WERI-Rb-1 (cell line): ENCODE measurements around the gene DCC.

ENCODE experiments used
- DNase-seq: peaks from one replicate; pipeline ENCODE4 v3.0.0-alpha.2; 2020
- H3K27ac ChIP-seq: fragments of 250-450 bp; sonication (Bioruptor Pico); 2 replicates; pipeline ENCODE4 v1.5.1; 2020; ENCODE audit warnings: mild to moderate bottlenecking, moderate library complexity
- H3K27me3 ChIP-seq: fragments of 250-450 bp; sonication (Bioruptor Pico); 2 replicates; pipeline ENCODE4 v1.5.1; 2021; ENCODE audit warnings: mild to moderate bottlenecking, low read depth, moderate library complexity; ENCODE audit not compliant: insufficient read depth, severe bottlenecking
- H3K36me3 ChIP-seq: fragments of 250-450 bp; sonication (Bioruptor Pico); 2 replicates; pipeline ENCODE4 v1.5.1; 2020; ENCODE audit warnings: mild to moderate bottlenecking, moderate library complexity
- H3K4me3 ChIP-seq: 2 replicates; pipeline ENCODE4 v1.5.1; 2011; ENCODE audit warnings: low read depth, mild to moderate bottlenecking, control low read depth, low read length
- H3K9me3 ChIP-seq: fragments of 250-450 bp; sonication (Bioruptor Pico); 2 replicates; pipeline ENCODE4 v1.5.1; 2021; ENCODE audit warnings: mild to moderate bottlenecking, moderate library complexity; ENCODE audit not compliant: severe bottlenecking
- TF ChIP-seq, protein P1 (sequence below): IDR thresholded peaks from 2 replicates; pipeline ENCODE4 v1.5.1; 2011; ENCODE audit warnings: low read depth, mild to moderate bottlenecking, control low read depth, inconsistent platforms, low read length

The DCC gene

DNA sequence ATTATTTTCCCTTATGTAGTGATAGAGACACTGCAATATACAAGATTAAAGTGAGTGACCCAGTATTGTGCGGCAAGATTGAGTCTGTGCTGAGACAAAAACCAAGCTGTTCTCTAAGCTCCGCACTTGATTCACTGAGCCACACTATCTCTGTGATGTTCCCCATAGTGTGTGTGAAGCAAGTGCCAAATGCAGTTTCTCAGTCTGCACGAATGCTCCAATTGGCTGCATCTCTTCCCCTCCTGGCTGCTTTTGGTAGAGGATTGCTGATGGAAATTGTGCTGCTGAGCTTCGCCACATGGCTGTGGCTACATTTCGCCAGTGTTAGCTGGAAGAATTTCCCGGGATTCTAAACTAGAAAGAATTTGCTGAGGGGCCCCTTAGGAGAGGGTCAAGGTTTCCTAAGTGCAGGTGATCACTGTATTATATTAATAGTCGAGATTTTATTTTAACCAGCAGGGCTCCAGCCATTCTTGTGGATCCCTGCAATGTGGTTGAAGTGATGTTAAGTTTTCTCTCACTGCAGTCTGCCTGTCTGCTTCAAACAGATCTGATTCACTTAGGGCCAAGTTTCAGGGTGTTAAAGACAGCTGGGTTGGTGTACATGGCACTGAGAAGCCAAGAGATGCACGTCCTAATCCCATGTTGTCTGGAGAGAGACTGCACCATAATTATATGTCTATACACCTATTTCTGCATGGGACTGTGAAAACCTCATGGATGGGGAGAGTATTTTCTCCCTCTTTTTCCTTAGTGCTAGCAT, 317.2 kb downstream of the DCC start:
- DNase-seq: no peak
- no peaks in the 10 kb centered on the region for H3K36me3 ChIP-seq
- H3K9me3 ChIP-seq: no peaks in the 10 kb centered on the region
- no peaks in the 10 kb centered on the region for H3K27me3 ChIP-seq
- TF ChIP-seq, protein P1, sequence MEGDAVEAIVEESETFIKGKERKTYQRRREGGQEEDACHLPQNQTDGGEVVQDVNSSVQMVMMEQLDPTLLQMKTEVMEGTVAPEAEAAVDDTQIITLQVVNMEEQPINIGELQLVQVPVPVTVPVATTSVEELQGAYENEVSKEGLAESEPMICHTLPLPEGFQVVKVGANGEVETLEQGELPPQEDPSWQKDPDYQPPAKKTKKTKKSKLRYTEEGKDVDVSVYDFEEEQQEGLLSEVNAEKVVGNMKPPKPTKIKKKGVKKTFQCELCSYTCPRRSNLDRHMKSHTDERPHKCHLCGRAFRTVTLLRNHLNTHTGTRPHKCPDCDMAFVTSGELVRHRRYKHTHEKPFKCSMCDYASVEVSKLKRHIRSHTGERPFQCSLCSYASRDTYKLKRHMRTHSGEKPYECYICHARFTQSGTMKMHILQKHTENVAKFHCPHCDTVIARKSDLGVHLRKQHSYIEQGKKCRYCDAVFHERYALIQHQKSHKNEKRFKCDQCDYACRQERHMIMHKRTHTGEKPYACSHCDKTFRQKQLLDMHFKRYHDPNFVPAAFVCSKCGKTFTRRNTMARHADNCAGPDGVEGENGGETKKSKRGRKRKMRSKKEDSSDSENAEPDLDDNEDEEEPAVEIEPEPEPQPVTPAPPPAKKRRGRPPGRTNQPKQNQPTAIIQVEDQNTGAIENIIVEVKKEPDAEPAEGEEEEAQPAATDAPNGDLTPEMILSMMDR: no peak
- no peak overlapping the region for H3K27ac ChIP-seq
- no peak overlapping the region for H3K4me3 ChIP-seq

DNA sequence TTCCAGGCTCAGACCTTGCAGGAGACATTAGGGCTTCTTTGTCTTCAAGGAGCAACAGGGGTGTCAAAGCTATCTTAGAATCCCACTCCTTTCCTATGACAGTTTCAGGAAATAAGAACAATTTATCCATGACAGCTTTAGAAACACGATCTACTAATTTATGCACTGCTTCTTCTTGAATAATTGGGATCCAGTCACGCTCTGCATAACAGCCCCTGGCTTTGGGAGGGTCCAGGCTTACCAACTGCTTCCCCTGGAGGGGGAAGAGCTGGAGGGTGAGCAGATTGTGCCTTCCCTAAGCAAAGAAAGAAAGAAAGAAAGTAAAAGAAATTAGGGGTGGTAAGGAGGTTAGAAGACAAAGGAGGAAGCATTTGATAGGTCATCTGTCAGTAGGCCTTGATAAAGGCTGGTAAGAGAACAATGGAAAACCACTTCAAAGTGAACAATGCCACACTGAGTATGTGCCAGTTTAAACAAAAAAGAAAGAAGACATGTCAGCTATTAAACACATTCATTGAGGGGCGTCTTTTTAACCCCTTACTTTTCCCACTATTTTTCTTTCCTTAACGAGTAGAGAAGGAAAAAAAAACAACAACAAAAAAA, 327.6 kb downstream of the DCC start:
- Histone ChIP-seq H3K27me3 (no peaks in the 10 kb centered on the region), H3K4me3 (no peak overlapping the region)
- TF ChIP-seq, protein P1: no peak

DNA sequence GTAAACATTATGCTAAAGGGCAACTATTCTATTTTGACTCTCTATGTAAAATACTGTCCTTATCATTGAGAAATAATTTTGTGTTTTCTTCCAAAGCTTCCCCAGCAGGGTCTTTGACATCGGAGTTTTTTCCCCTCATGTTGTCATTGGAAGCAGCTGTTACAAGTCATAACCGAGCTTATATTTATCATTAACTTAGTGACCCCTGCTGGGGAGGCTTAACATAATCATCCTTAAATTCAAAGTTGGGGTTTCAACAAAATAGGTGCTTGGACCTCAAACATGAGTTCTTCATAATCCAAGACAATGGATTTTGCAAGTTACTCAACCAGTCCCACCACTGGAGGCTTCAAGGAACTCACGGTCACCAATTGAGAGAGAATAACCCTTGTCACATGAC, 330.9 kb downstream of the DCC start:
- no peaks in the 10 kb centered on the region for H3K36me3 ChIP-seq
- no peak overlapping the region for H3K4me3 ChIP-seq
- H3K27ac ChIP-seq: no peak overlapping the region
- H3K9me3 ChIP-seq: peaks cover 2% of the 10 kb centered on the region
- peak; percentile 33 for DNase-seq
- no peaks in the 10 kb centered on the region for H3K27me3 ChIP-seq
- TF ChIP-seq, protein P1: peak; percentile 19; the same call in 1 of the 2 replicates

More for the DNA sequence above, 327.6 kb downstream of the DCC start:
- H3K27ac ChIP-seq: no peak overlapping the region
- H3K36me3 ChIP-seq: no peaks in the 10 kb centered on the region
- H3K9me3 ChIP-seq: peaks cover 2% of the 10 kb centered on the region
- no peak for DNase-seq

DNA sequence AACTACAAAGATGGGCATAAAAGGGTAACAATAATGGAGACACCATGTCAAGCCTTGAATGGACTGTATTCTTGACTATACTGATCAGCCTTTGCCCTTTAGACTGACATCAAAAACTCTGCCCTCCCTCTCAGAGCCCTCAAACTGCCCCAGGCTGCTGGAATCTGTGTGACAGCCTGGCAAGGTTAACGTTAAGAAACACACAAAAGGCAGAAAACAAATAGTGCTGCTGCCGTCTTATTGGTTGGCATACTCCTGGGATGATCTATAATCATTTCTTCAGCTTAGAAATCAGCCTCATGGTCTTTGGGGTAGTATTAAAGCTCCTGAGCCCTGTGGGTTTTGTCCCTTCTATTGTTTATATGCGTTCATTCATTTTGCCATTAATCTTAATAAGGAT, 338.0 kb downstream of the DCC start:
- Histone ChIP-seq H3K9me3 (no peaks in the 10 kb centered on the region), H3K27ac (no peak overlapping the region), H3K4me3 (no peak overlapping the region), H3K27me3 (no peaks in the 10 kb centered on the region), H3K36me3 (no peaks in the 10 kb centered on the region)
- no peak for DNase-seq
- TF ChIP-seq, protein P1: no peak

DNA sequence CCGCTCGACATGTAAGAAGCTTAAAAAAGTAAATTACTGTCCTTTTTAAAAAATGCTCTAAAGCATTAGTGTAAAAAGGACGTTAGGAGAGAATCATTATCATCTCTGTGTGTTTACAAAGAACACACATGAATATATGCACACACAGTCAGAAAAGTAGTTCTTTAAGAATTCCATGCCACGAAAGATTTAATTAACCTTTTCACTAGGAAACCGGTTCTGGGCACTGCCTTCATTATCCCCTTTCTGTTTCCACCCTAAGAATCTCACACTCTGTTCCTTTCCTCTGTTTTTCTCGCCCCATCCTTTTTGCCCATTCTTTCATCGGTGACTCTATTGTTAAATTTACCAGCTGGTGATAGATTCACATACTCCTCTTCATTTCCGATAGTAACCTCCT, 338.6 kb downstream of the DCC start:
- TF ChIP-seq, protein P1: no peak
- no peak overlapping the region for H3K4me3 ChIP-seq
- H3K9me3 ChIP-seq: no peaks in the 10 kb centered on the region
- no peaks in the 10 kb centered on the region for H3K27me3 ChIP-seq
- H3K36me3 ChIP-seq: no peaks in the 10 kb centered on the region
- DNase-seq: no peak
- H3K27ac ChIP-seq: no peak overlapping the region

DNA sequence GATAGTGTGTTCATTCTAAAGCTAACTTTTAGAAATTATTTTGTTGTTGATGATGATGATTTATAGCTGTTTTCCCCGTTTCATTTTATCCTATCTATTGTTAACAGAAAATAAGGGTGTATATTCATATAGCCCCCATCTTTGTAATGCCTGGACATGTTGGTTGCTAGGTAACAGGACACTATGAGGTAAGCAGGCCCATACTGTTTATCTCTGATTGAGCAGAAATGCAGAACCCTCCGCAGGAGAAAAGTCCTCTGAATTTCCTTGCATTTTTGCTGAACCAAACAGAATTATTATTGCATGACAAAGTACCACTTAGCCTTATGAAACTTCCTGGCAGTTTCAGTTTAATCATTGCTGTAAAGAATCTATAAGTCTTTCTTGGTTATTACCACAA, 339.4 kb downstream of the DCC start:
- TF ChIP-seq, protein P1: no peak
- no peak overlapping the region for H3K4me3 ChIP-seq
- DNase-seq: no peak
- H3K9me3 ChIP-seq: no peaks in the 10 kb centered on the region
- H3K27ac ChIP-seq: no peak overlapping the region
- no peaks in the 10 kb centered on the region for H3K36me3 ChIP-seq
- no peaks in the 10 kb centered on the region for H3K27me3 ChIP-seq
